ENCODE measurements around the gene HMOX2.

DNA sequence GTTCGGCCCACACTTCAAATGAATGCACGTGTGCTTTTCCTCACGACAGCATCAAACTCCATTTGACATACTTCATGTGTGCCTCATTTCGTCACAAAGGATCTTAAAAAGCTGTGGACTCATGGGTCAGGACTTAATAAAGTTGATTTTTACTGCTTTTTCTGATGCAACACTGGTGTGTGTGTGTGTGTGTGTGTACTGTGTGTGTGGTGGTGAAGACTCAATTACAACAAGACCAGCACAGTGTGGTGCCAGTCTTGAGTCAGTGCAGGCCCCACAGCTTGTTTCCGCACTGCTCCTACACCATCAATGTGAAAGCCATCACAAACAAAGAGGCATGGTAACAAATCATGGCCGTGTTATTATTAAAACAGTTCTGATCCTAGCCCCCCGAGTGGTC, 44.7 kb downstream of the HMOX2 start:
- TF ChIP-seq, protein P1, sequence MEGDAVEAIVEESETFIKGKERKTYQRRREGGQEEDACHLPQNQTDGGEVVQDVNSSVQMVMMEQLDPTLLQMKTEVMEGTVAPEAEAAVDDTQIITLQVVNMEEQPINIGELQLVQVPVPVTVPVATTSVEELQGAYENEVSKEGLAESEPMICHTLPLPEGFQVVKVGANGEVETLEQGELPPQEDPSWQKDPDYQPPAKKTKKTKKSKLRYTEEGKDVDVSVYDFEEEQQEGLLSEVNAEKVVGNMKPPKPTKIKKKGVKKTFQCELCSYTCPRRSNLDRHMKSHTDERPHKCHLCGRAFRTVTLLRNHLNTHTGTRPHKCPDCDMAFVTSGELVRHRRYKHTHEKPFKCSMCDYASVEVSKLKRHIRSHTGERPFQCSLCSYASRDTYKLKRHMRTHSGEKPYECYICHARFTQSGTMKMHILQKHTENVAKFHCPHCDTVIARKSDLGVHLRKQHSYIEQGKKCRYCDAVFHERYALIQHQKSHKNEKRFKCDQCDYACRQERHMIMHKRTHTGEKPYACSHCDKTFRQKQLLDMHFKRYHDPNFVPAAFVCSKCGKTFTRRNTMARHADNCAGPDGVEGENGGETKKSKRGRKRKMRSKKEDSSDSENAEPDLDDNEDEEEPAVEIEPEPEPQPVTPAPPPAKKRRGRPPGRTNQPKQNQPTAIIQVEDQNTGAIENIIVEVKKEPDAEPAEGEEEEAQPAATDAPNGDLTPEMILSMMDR (tag by site-specific recombination; IDR thresholded peaks at IDR 0.05): no peak
- TF ChIP-seq, protein P2, sequence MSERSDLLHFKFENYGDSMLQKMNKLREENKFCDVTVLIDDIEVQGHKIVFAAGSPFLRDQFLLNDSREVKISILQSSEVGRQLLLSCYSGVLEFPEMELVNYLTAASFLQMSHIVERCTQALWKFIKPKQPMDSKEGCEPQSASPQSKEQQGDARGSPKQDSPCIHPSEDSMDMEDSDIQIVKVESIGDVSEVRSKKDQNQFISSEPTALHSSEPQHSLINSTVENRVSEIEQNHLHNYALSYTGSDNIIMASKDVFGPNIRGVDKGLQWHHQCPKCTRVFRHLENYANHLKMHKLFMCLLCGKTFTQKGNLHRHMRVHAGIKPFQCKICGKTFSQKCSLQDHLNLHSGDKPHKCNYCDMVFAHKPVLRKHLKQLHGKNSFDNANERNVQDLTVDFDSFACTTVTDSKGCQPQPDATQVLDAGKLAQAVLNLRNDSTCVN (tag by site-specific recombination; optimal IDR thresholded peaks at IDR 0.05): no peak
- TF ChIP-seq PRDM1 (tag by site-specific recombination; IDR thresholded peaks at IDR 0.05): no peak

All from HEK293 (cell line).